Thoracic aorta (tissue), 2 donors: ENCODE results near the gene PITPNC1. TPM values are rescaled to one million over a fixed set of nuclear protein-coding genes. Genes with fewer than 3 reads are reported as not detected.
"Not testable (repeated sequence)": the region's sequence is repeated elsewhere in the genome, so short reads cannot be mapped to it uniquely, and the experiment has no call there.

Experiments
- ATAC-seq: fragments of 150-250 bp; one replicate; pipeline ENCODE4 v1.8.0; 2017; ENCODE audit warnings: low read depth; ENCODE audit not compliant: insufficient number of reproducible peaks, low FRiP score
- DNase-seq: peaks from one replicate; pipeline ENCODE4 v3.0.0-alpha.2; 2020; ENCODE audit warnings: low spot score
- H3K27ac ChIP-seq, 2 donors: fragments of 200-600 bp; sonication (generic); 1 replicate in 1 of 2; 2 replicates in 1 of 2; pipeline ENCODE4 v1.5.1; 2016; ENCODE audit warnings: mild to moderate bottlenecking in 2 of 2, moderate library complexity in 2 of 2
- H3K27me3 ChIP-seq: fragments of 200-600 bp; sonication (generic); replicated peaks from 2 replicates; pipeline ENCODE4 v1.6.0; 2016; ENCODE audit warnings: mild to moderate bottlenecking; ENCODE audit not compliant: insufficient read depth
- H3K36me3 ChIP-seq: fragments of 200-600 bp; sonication (generic); one replicate; pipeline ENCODE4 v1.5.1; 2016
- H3K4me1 ChIP-seq, 2 donors: fragments of 200-600 bp; sonication (generic); 1 replicate in 1 of 2; 2 replicates in 1 of 2; pipeline versions ENCODE4 v1.5.1 to v1.6.0; 2016; ENCODE audit warnings: low read depth in 2 of 2, mild to moderate bottlenecking in 1 of 2; ENCODE audit not compliant: control insufficient read depth in 1 of 2
- H3K4me3 ChIP-seq: fragments of 200-600 bp; sonication (generic); 2 replicates; pipeline ENCODE4 v1.5.1; 2016; ENCODE audit warnings: mild to moderate bottlenecking
- H3K9me3 ChIP-seq: fragments of 200-600 bp; sonication (generic); 2 replicates; pipeline ENCODE4 v1.5.1; 2016
- CTCF ChIP-seq: fragments of 200-600 bp; sonication (generic); IDR thresholded peaks from one replicate; pipeline ENCODE4 v1.5.1; 2019; ENCODE audit warnings: antibody characterized with exemption
- total RNA-seq, 2 donors: library from RNA; depleted of rRNA; stranded (reverse); fragments of >200 nt; gene quantifications; one replicate each; pipeline versions ENCODE4 v1.1.0 to v1.2.3, GENCODE V29; 2016

Gene PITPNC1
- total RNA-seq, 2 donors from 2014 or later, result 8.4 to 28.8 TPM

- peaks cover 56% of the 10 kb centered on the region for H3K36me3 ChIP-seq
- H3K4me3 ChIP-seq, result no peak overlapping the region
- H3K9me3 ChIP-seq, result no peaks in the 10 kb centered on the region
- no peak overlapping the region for H3K27ac ChIP-seq
- H3K27me3 ChIP-seq, result no peaks in the 10 kb centered on the region
- H3K4me1 ChIP-seq, result no peaks in the 10 kb centered on the region
- DNase-seq (no peak), ATAC-seq (no peak)
- TF ChIP-seq CTCF, result no peak
Observed at GRCh38 chr17:67725373-67725791, 348.3 kb downstream of the PITPNC1 start.

GRCh38 chr17:67725807-67726206, 348.7 kb downstream of the PITPNC1 start:
- H3K4me3 ChIP-seq, result no peak overlapping the region
- H3K27ac ChIP-seq, result no peak overlapping the region
- ATAC-seq (no peak), DNase-seq (no peak)
- peaks cover 56% of the 10 kb centered on the region for H3K36me3 ChIP-seq
- no peaks in the 10 kb centered on the region for H3K4me1 ChIP-seq
- TF ChIP-seq CTCF, result no peak
- H3K9me3 ChIP-seq, result no peaks in the 10 kb centered on the region
- H3K27me3 ChIP-seq, result no peaks in the 10 kb centered on the region

- H3K27me3 ChIP-seq, H3K9me3 ChIP-seq, DNase-seq, H3K4me1 ChIP-seq, H3K27ac ChIP-seq, H3K4me3 ChIP-seq, ATAC-seq: not testable (repeated sequence)
- peaks cover 58% of the 10 kb centered on the region for H3K36me3 ChIP-seq
Observed at GRCh38 chr17:67727152-67728039, 350.3 kb downstream of the PITPNC1 start.

- no peaks in the 10 kb centered on the region for H3K4me1 ChIP-seq
- peaks cover 49% of the 10 kb centered on the region for H3K36me3 ChIP-seq
- ATAC-seq, result no peak
- no peak overlapping the region for H3K4me3 ChIP-seq
- no peak for TF ChIP-seq CTCF
- no peak overlapping the region for H3K27ac ChIP-seq
- no peaks in the 10 kb centered on the region for H3K27me3 ChIP-seq
- no peak for DNase-seq
- H3K9me3 ChIP-seq, result no peaks in the 10 kb centered on the region
Observed at GRCh38 chr17:67729903-67730302, 352.8 kb downstream of the PITPNC1 start.

- no peaks in the 10 kb centered on the region for H3K9me3 ChIP-seq
- no peaks in the 10 kb centered on the region for H3K4me1 ChIP-seq
- peaks cover 41% of the 10 kb centered on the region for H3K36me3 ChIP-seq
- H3K27ac ChIP-seq, result no peak overlapping the region
- TF ChIP-seq CTCF, result no peak
- H3K4me3 ChIP-seq, result no peak overlapping the region
- ATAC-seq, result no peak
- DNase-seq, result no peak
- H3K27me3 ChIP-seq, result no peaks in the 10 kb centered on the region
Observed at GRCh38 chr17:67730731-67731130, 353.6 kb downstream of the PITPNC1 start.
